GM21825 (cell line): ENCODE measurements around the gene LRCH1.
"Not testable (repeated sequence)": the region's sequence is repeated elsewhere in the genome, so short reads cannot be mapped to it uniquely, and the experiment has no call there.

Experiments
- ATAC-seq: cut with Tn5 transposase; IDR thresholded peaks from one replicate; pipeline ENCODE4 v1.9.1; 2021; ENCODE audit warnings: mild to moderate bottlenecking, moderate library complexity; ENCODE audit not compliant: unreplicated experiment

The LRCH1 gene

GRCh38 chr13:46738766-46739165 is 185.8 kb downstream of the LRCH1 start:
- no peak for ATAC-seq

GRCh38 chr13:46739447-46740098 is 186.6 kb downstream of the LRCH1 start:
- ATAC-seq: no peak

GRCh38 chr13:46743191-46743590 is 190.2 kb downstream of the LRCH1 start:
- ATAC-seq: no peak

GRCh38 chr13:46745062-46745461 is 192.1 kb downstream of the LRCH1 start:
- ATAC-seq: no peak

GRCh38 chr13:46745706-46746105 is 192.7 kb downstream of the LRCH1 start:
- no peak for ATAC-seq

- ATAC-seq: no peak
Observed at GRCh38 chr13:46747031-46747820, 194.3 kb downstream of the LRCH1 start.

- no peak for ATAC-seq
Observed at GRCh38 chr13:46748300-46748699, 195.3 kb downstream of the LRCH1 start.

- no peak for ATAC-seq
Observed at GRCh38 chr13:46749951-46750350, 197.0 kb downstream of the LRCH1 start.

GRCh38 chr13:46751811-46752635 is 199.1 kb downstream of the LRCH1 start:
- ATAC-seq: peak; percentile 69

- no peak for ATAC-seq
Observed at GRCh38 chr13:46753137-46753536, 200.2 kb downstream of the LRCH1 start.

- ATAC-seq: no peak
Observed at GRCh38 chr13:46753917-46754316, 200.9 kb downstream of the LRCH1 start.

- no peak for ATAC-seq
Observed at GRCh38 chr13:46754812-46755211, 201.8 kb downstream of the LRCH1 start.

GRCh38 chr13:46755508-46755907 is 202.5 kb downstream of the LRCH1 start:
- not testable (repeated sequence) for ATAC-seq

- ATAC-seq: no peak
Observed at GRCh38 chr13:46756977-46757376, 204.0 kb downstream of the LRCH1 start.

GRCh38 chr13:46757640-46758039 is 204.7 kb downstream of the LRCH1 start:
- ATAC-seq: no peak

GRCh38 chr13:46759846-46760245 is 206.9 kb downstream of the LRCH1 start:
- no peak for ATAC-seq

- ATAC-seq: no peak
Observed at GRCh38 chr13:46761174-46761573, 208.2 kb downstream of the LRCH1 start.

GRCh38 chr13:46761866-46762265 is 208.9 kb downstream of the LRCH1 start:
- ATAC-seq: no peak

GRCh38 chr13:46769925-46770324 is 217.0 kb downstream of the LRCH1 start:
- ATAC-seq: not testable (repeated sequence)

- ATAC-seq: no peak
Observed at GRCh38 chr13:46771693-46772092, 218.7 kb downstream of the LRCH1 start.

- no peak for ATAC-seq
Observed at GRCh38 chr13:46773541-46773940, 220.6 kb downstream of the LRCH1 start.
